Measurements from ENCODE around the gene LY86.

GRCh38 chr6:6595025-6595424 is 6.5 kb downstream of the LY86 start:
- TF ChIP-seq CTCF (IDR thresholded peaks at IDR 0.05) (no peak), POLR2A (IDR thresholded peaks at IDR 0.05) (no peak), POLR2AphosphoS5 (IDR thresholded peaks at IDR 0.05) (no peak), EP300 (IDR thresholded peaks at IDR 0.05) (no peak)
